Stomach (tissue), 9 donors: ENCODE measurements around the gene FAM3D. TPM values are rescaled to one million over a fixed set of nuclear protein-coding genes. Genes with fewer than 3 reads are reported as not detected.

Experiments
- DNase-seq, 2 donors: peaks; one replicate each; pipeline versions ENCODE4 v3.0.0 to v3.0.0-alpha.2; 2013 to 2019
- H3K27ac ChIP-seq, 5 donors: fragments of 200-600 bp in 4 of 5; sonication (generic) in 4 of 5; one replicate each; pipeline ENCODE4 v1.5.1; 2013 to 2019; ENCODE audit warnings: mild to moderate bottlenecking in 1 of 5, moderate library complexity in 1 of 5
- H3K27me3 ChIP-seq, 3 donors: fragments of 200-600 bp; sonication (generic); one replicate each; pipeline ENCODE4 v1.5.1; 2017 to 2019; ENCODE audit warnings: mixed run types in 1 of 3
- H3K36me3 ChIP-seq, 4 donors: fragments of 200-600 bp; sonication (generic); 1 replicate in 3 of 4; 2 replicates in 1 of 4; pipeline ENCODE4 v1.5.1; 2016 to 2019
- H3K4me1 ChIP-seq, 4 donors: fragments of 200-600 bp; sonication (generic); one replicate each; pipeline ENCODE4 v1.5.1; 2016 to 2019
- H3K4me3 ChIP-seq, 4 donors: fragments of 200-600 bp; sonication (generic) in 3 of 4; one replicate each; pipeline ENCODE4 v1.5.1; 2016 to 2019; ENCODE audit warnings: mild to moderate bottlenecking in 1 of 4
- H3K9me3 ChIP-seq, 4 donors: fragments of 200-600 bp; sonication (generic); one replicate each; pipeline ENCODE4 v1.5.1; 2016 to 2019
- CTCF ChIP-seq, 7 experiments: fragments of 450-650 bp in 4 of 7; fragments of 200-600 bp in 3 of 7; sonication (generic) in 3 of 7; IDR thresholded peaks; one replicate each; pipeline ENCODE4 v1.5.1; 2016 to 2019; ENCODE audit warnings: antibody characterized with exemption in 7 of 7, control low read depth in 2 of 7, mild to moderate bottlenecking in 1 of 7
- EP300 ChIP-seq: sonication (generic); formaldehyde crosslinking; IDR thresholded peaks from one replicate; pipeline ENCODE4 v1.6.1; 2017; ENCODE audit warnings: antibody characterized with exemption
- POLR2A ChIP-seq, 4 donors: fragments of 450-650 bp; IDR thresholded peaks; one replicate each; pipeline ENCODE4 v1.6.1; 2016; ENCODE audit warnings: antibody characterized with exemption in 4 of 4, control low read depth in 2 of 4, mild to moderate bottlenecking in 1 of 4, moderate library complexity in 1 of 4
- POLR2AphosphoS5 ChIP-seq, 3 donors: sonication (generic); formaldehyde crosslinking; IDR thresholded peaks; one replicate each; pipeline ENCODE4 v1.6.1; 2016; ENCODE audit warnings: antibody characterized with exemption in 3 of 3
- WGBS, 5 donors: extraction: QIAGEN DNeasy Blood & Tissue Kit in 3 of 5; methylation state at CpG; one replicate each; pipeline versions ENCODE4 v1.1.5 to v1.1.7; 2013 to 2018; 5-methylcytosine and 5-hydroxymethylcytosine counted together
- intact Hi-C: fragments of 100-400 bp; cut with DNase I; formaldehyde crosslinking; loops from one replicate; pipeline ENCODE4 v1.15.1; 2023; ENCODE audit warnings: low total_unique reads
- polyA plus RNA-seq, 3 donors: library from polyadenylated mRNA; stranded (reverse); fragments of 200-250 nt; gene quantifications; one replicate each; pipeline ENCODE4 v1.2.3, GENCODE V29; 2013
- total RNA-seq, 5 donors: library from RNA; depleted of rRNA; stranded (reverse); fragments of >200 nt; gene quantifications; one replicate each; pipeline versions ENCODE4 v1.1.0 to v1.2.3, GENCODE V29; 2014 to 2016
- donor health status: healthy with polysubstance abuse.
- donor health status: Bipolar disorder and iron deficiency.
- donor health status: healthy.

The FAM3D gene
- total and polyA plus RNA-seq, 8 donors: 7.6 to 581 (median 39.1) TPM

DNA sequence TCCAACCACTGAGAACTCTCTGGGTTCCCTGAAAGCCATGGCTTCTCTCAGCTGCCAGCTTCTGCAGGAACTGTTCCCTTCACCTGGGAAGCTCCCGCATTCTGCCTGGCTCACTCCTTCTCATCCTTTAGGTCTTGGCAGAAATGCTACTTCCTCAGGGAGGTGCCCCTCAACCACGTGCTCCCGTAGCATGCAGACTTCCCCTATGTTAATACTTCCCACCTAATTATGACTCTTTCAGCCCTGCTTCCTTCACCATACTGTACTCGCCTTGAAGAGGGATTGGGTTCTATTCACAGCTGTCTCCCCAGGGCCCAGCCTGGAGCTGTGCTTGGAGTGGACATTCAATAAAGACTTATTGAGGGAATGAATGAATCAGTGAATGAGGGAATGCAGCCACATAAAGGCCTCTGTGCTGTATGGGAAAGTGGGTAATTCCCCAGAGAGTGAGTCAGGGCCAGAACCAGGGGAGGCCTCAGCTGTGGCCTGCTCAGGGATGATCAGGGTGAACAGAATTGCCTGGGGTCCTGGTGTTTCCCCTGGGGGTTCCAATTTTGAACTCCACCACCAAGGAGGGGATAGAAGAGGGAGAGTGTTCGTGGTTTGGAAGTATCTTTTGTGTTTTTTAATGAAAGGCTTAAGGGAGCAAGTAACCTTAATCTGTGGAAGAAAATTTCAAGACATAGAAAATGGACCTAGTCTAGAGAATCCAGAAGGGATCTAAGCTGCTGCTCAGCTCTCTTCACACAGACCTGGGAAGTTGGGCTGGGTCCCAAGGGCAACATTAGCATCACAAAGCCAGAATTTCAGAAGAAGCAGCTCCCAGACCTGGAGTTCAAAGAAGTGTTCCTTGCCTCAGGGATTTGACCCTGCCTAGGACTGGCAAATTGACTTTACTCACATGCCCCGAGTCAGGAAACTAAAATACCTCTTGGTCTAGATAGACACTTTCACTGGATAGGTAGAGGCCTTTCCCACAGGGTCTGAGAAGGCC lies 74.8 kb downstream of the FAM3D start:
- Histone ChIP-seq H3K4me3 (no peak overlapping the region), H3K9me3 (no peaks in the 10 kb centered on the region), H3K27ac (no peak overlapping the region), H3K36me3 (no peaks in the 10 kb centered on the region), H3K27me3 (peaks cover 0 to 12% (median 5%) of the 10 kb centered on the region in 3 donors), H3K4me1 (peaks cover 1 to 4% (median 3%) of the 10 kb centered on the region in 4 donors)
- 61 to 71% (median 63%) methylated on average over 6 of the region's 6 CpGs for WGBS, 5 donors
- intact Hi-C loops: no loop called here
- TF ChIP-seq POLR2AphosphoS5 (IDR thresholded peaks at IDR 0.05): no peak
- no peak for TF ChIP-seq CTCF (IDR thresholded peaks at IDR 0.05)
- DNase-seq: no peak

- DNase-seq: peak in 1 of 2 donors; percentile 81
- Histone ChIP-seq H3K9me3 (no peaks in the 10 kb centered on the region), H3K4me3 (no peak overlapping the region), H3K27ac (no peak overlapping the region), H3K36me3 (no peaks in the 10 kb centered on the region), H3K27me3 (peaks cover 0 to 32% (median 14%) of the 10 kb centered on the region in 3 donors), H3K4me1 (peaks cover 11 to 30% (median 16%) of the 10 kb centered on the region in 4 donors)
- TF ChIP-seq EP300 (no peak), POLR2AphosphoS5 (IDR thresholded peaks at IDR 0.05) (no peak), CTCF (IDR thresholded peaks at IDR 0.05) (no peak), POLR2A (IDR thresholded peaks at IDR 0.05) (no peak)
- intact Hi-C loops: no loop called here
- WGBS, 5 donors: 36 to 52% (median 40%) methylated on average over 3 of the region's 3 CpGs
Observed at GRCh38 chr3:58588030-58588614, 78.5 kb downstream of the FAM3D start.

DNA sequence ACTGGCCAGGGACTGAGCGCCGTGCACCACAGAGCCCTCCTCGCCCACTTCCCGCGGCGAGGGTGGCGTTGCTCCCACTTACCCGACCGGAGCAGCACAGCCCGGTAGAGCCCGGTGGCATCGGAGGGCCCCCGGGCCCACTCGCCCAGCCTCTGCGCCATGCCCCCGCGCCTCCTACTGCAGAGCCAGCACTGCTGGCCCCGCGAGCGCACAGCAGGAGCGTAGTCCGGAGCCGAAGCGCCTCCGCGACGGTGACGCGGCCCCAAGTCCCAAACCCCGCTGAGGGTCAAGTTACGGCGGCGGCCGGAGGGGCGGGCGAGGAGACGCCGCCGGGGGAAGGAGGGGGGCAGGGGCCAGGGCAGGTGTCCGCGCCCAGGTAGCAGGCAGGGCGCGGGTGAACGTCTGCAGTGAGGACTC lies 79.8 kb downstream of the FAM3D start:
- no peaks in the 10 kb centered on the region for H3K36me3 ChIP-seq
- peaks cover 0 to 32% (median 14%) of the 10 kb centered on the region in 3 donors for H3K27me3 ChIP-seq
- peak overlapping the region in 2 of 4 donors; percentile 9 to 26 for H3K4me3 ChIP-seq
- H3K4me1 ChIP-seq: peaks cover 11 to 30% (median 16%) of the 10 kb centered on the region in 4 donors
- no peak overlapping the region for H3K27ac ChIP-seq
- no peaks in the 10 kb centered on the region for H3K9me3 ChIP-seq
- intact Hi-C loops: no loop called here
- no peak for TF ChIP-seq POLR2AphosphoS5 (IDR thresholded peaks at IDR 0.05)
- no peak for TF ChIP-seq EP300
- no peak for TF ChIP-seq POLR2A (IDR thresholded peaks at IDR 0.05)
- no peak for TF ChIP-seq CTCF (IDR thresholded peaks at IDR 0.05)
- WGBS, 5 donors: 4 to 15% (median 10%) methylated on average over 29 to 44 of the region's 44 CpGs
- DNase-seq: peak in 1 of 2 donors; percentile 30

GRCh38 chr3:58585994-58586393 lies 80.6 kb downstream of the FAM3D start:
- H3K27ac ChIP-seq: peak overlapping the region in 2 of 5 donors; percentile 71 to 88
- no peaks in the 10 kb centered on the region for H3K36me3 ChIP-seq
- intact Hi-C loops: no loop called here
- no peak for DNase-seq
- WGBS, 5 donors: 53 to 64% (median 57%) methylated on average over 8 of the region's 8 CpGs
- H3K9me3 ChIP-seq: no peaks in the 10 kb centered on the region
- peak overlapping the region in 3 of 4 donors; percentile 46 to 61 (median 50) for H3K4me3 ChIP-seq
- peaks cover 11 to 30% (median 16%) of the 10 kb centered on the region in 4 donors for H3K4me1 ChIP-seq
- TF ChIP-seq POLR2A (IDR thresholded peaks at IDR 0.05) (no peak), EP300 (no peak), POLR2AphosphoS5 (IDR thresholded peaks at IDR 0.05) (no peak)
- peaks cover 0 to 32% (median 14%) of the 10 kb centered on the region in 3 donors for H3K27me3 ChIP-seq
